SU-DHL-6 (cell line): ENCODE results near the gene KCNJ15.

Source experiments
- H2AFZ ChIP-seq: fragments of 200-600 bp; sonication (generic); 2 replicates; pipeline ENCODE4 v1.6.1; 2014; ENCODE audit warnings: low read depth, mild to moderate bottlenecking, moderate library complexity, mixed read lengths, antibody characterized with exemption, low read length; ENCODE audit not compliant: severe bottlenecking
- H3F3A ChIP-seq: fragments of 200-600 bp; shearing (Covaris generic); 2 replicates; pipeline ENCODE4 v1.6.0; 2016; ENCODE audit warnings: antibody characterized with exemption, mild to moderate bottlenecking; ENCODE audit not compliant: insufficient read depth
- H3K27ac ChIP-seq: fragments of 200-600 bp; sonication (generic); 2 replicates; pipeline ENCODE4 v1.5.1; 2016; ENCODE audit warnings: low read depth, mild to moderate bottlenecking, low read length, moderate library complexity, mixed read lengths
- H3K27me3 ChIP-seq: fragments of 200-600 bp; sonication (generic), shearing (Covaris generic); 2 replicates; pipeline ENCODE4 v1.6.0; 2014; ENCODE audit warnings: mild to moderate bottlenecking, low read length
- H3K36me3 ChIP-seq: fragments of 200-600 bp; sonication (generic); 2 replicates; pipeline ENCODE4 v1.6.1; 2014; ENCODE audit warnings: mild to moderate bottlenecking, low read length, mixed read lengths
- H3K4me2 ChIP-seq: fragments of 300-600, 200-600 bp; shearing (Covaris generic), sonication (generic); 2 replicates; pipeline ENCODE4 v1.6.0; 2014; ENCODE audit warnings: low read length, low read depth, mild to moderate bottlenecking; ENCODE audit not compliant: poor library complexity, severe bottlenecking
- H3K4me3 ChIP-seq: fragments of 200-600 bp; sonication (generic); 2 replicates; pipeline ENCODE4 v1.5.1; 2014; ENCODE audit warnings: antibody characterized with exemption, low read length, mild to moderate bottlenecking, mixed read lengths; ENCODE audit not compliant: insufficient read depth, poor library complexity, severe bottlenecking
- H3K79me2 ChIP-seq: fragments of 200-600 bp; sonication (generic); 2 replicates; pipeline ENCODE4 v1.6.1; 2014; ENCODE audit warnings: mild to moderate bottlenecking, low read length, moderate library complexity; ENCODE audit not compliant: insufficient read depth
- H3K9ac ChIP-seq: fragments of 200-600 bp; sonication (generic); 2 replicates; pipeline ENCODE4 v1.7.0; 2014; ENCODE audit warnings: mild to moderate bottlenecking, low read length
- H3K9me2 ChIP-seq: fragments of 200-600 bp; sonication (generic); replicated peaks from 2 replicates; pipeline ENCODE4 v1.6.1; 2014; ENCODE audit warnings: low read length; ENCODE audit not compliant: insufficient read depth
- H3K9me3 ChIP-seq: fragments of 200-600 bp; sonication (generic); 2 replicates; pipeline ENCODE4 v1.6.1; 2014; ENCODE audit warnings: low read length, mixed read lengths; ENCODE audit not compliant: insufficient read depth
- H4K20me1 ChIP-seq: fragments of 200-600 bp; sonication (generic); 2 replicates; pipeline ENCODE4 v1.6.1; 2014; ENCODE audit warnings: low read depth, mild to moderate bottlenecking, antibody characterized with exemption, low read length, moderate library complexity, mixed read lengths
- CTCF ChIP-seq: fragments of 200-600 bp; sonication (generic); IDR thresholded peaks from one replicate; pipeline ENCODE4 v1.5.1; 2017; ENCODE audit warnings: antibody characterized with exemption, mild to moderate bottlenecking, low read length, moderate library complexity; ENCODE audit not compliant: insufficient read depth, poor library complexity, severe bottlenecking
- EZH2phosphoT487 ChIP-seq: fragments of 200-600 bp; sonication (generic), shearing (Covaris generic); conservative IDR thresholded peaks from 2 replicates; pipeline ENCODE4 v1.6.1; 2018; ENCODE audit warnings: mild to moderate bottlenecking, antibody characterized with exemption, low read length, moderate library complexity, mixed read lengths

KCNJ15 gene

GRCh38 chr21:38319781-38320180 lies 63.0 kb downstream of the KCNJ15 start:
- Histone ChIP-seq H4K20me1 (no peaks in the 10 kb centered on the region), H3K27me3 (no peaks in the 10 kb centered on the region), H3K4me2 (no peak overlapping the region), H3K9me3 (no peaks in the 10 kb centered on the region), H3K36me3 (no peaks in the 10 kb centered on the region), H2AFZ (no peak overlapping the region), H3K9me2 (no peaks in the 10 kb centered on the region), H3F3A (no peaks in the 10 kb centered on the region), H3K9ac (no peak overlapping the region), H3K4me3 (no peak overlapping the region), H3K27ac (no peak overlapping the region), H3K79me2 (no peaks in the 10 kb centered on the region)
- no peak for TF ChIP-seq CTCF
- TF ChIP-seq EZH2phosphoT487: no peak

GRCh38 chr21:38321568-38321967 lies 64.8 kb downstream of the KCNJ15 start:
- Histone ChIP-seq H3F3A (no peaks in the 10 kb centered on the region), H3K36me3 (no peaks in the 10 kb centered on the region), H3K27me3 (no peaks in the 10 kb centered on the region), H3K4me2 (no peak overlapping the region), H4K20me1 (no peaks in the 10 kb centered on the region), H3K9ac (no peak overlapping the region), H3K27ac (no peak overlapping the region), H3K9me3 (no peaks in the 10 kb centered on the region), H3K9me2 (no peaks in the 10 kb centered on the region), H3K79me2 (no peaks in the 10 kb centered on the region), H3K4me3 (no peak overlapping the region), H2AFZ (no peak overlapping the region)
- TF ChIP-seq CTCF (no peak), EZH2phosphoT487 (no peak)

GRCh38 chr21:38322311-38322950 lies 65.6 kb downstream of the KCNJ15 start:
- no peak overlapping the region for H3K9ac ChIP-seq
- H3K9me2 ChIP-seq: no peaks in the 10 kb centered on the region
- no peaks in the 10 kb centered on the region for H3K9me3 ChIP-seq
- no peaks in the 10 kb centered on the region for H3K36me3 ChIP-seq
- TF ChIP-seq EZH2phosphoT487 (no peak), CTCF (no peak)
- H3K4me2 ChIP-seq: no peak overlapping the region
- H2AFZ ChIP-seq: no peak overlapping the region
- H3K27ac ChIP-seq: no peak overlapping the region
- no peak overlapping the region for H3K4me3 ChIP-seq
- no peaks in the 10 kb centered on the region for H3F3A ChIP-seq
- no peaks in the 10 kb centered on the region for H4K20me1 ChIP-seq
- H3K79me2 ChIP-seq: no peaks in the 10 kb centered on the region
- H3K27me3 ChIP-seq: no peaks in the 10 kb centered on the region
